PFSK-1 (cell line): ENCODE data around the gene TMEM202.

Experiments used
- POLR2AphosphoS5 ChIP-seq: IDR thresholded peaks from 2 replicates; pipeline ENCODE4 v1.6.1; 2012; ENCODE audit warnings: low read depth, mild to moderate bottlenecking, control low read depth, low read length, moderate library complexity
- SIN3A ChIP-seq: IDR thresholded peaks from 2 replicates; pipeline ENCODE4 v1.6.1; 2012; ENCODE audit warnings: mild to moderate bottlenecking, low read length, moderate library complexity, borderline replicate concordance; ENCODE audit not compliant: insufficient read depth
- TAF1 ChIP-seq: IDR thresholded peaks from 2 replicates; pipeline ENCODE4 v1.6.1; 2012; ENCODE audit warnings: low read length, control low read depth, borderline replicate concordance; ENCODE audit not compliant: insufficient read depth
- TF ChIP-seq, protein P1 (sequence below), 2 experiments: IDR thresholded peaks; 2 replicates each; pipeline versions ENCODE4 v1.6.1 to v1.8.0; 2011 to 2012; ENCODE audit warnings: low read depth in 2 of 2, low read length in 2 of 2, control low read depth in 1 of 2, inconsistent platforms in 1 of 2, mild to moderate bottlenecking in 1 of 2, moderate library complexity in 1 of 2; ENCODE audit not compliant: insufficient read depth in 1 of 2

DNA sequence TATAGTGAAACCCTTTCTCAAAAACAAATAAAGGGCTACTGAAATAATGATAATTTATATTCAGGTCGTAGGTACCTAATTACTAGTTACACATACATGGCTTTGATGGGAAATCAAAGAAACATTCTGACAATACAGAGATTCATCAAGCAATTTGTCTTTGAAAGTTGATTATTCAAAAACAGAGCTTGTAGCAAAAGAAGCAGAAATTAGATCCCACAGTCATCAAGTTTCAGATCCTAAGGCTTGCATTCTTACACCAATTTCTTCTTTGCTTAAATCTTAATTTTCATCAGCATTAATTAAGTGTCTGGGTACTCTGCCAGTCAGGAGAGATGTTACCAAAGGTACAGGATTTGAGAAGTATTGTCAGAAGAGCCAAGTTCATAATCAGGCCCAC, 20.8 kb upstream of the TMEM202 start:
- TF ChIP-seq, protein P1, sequence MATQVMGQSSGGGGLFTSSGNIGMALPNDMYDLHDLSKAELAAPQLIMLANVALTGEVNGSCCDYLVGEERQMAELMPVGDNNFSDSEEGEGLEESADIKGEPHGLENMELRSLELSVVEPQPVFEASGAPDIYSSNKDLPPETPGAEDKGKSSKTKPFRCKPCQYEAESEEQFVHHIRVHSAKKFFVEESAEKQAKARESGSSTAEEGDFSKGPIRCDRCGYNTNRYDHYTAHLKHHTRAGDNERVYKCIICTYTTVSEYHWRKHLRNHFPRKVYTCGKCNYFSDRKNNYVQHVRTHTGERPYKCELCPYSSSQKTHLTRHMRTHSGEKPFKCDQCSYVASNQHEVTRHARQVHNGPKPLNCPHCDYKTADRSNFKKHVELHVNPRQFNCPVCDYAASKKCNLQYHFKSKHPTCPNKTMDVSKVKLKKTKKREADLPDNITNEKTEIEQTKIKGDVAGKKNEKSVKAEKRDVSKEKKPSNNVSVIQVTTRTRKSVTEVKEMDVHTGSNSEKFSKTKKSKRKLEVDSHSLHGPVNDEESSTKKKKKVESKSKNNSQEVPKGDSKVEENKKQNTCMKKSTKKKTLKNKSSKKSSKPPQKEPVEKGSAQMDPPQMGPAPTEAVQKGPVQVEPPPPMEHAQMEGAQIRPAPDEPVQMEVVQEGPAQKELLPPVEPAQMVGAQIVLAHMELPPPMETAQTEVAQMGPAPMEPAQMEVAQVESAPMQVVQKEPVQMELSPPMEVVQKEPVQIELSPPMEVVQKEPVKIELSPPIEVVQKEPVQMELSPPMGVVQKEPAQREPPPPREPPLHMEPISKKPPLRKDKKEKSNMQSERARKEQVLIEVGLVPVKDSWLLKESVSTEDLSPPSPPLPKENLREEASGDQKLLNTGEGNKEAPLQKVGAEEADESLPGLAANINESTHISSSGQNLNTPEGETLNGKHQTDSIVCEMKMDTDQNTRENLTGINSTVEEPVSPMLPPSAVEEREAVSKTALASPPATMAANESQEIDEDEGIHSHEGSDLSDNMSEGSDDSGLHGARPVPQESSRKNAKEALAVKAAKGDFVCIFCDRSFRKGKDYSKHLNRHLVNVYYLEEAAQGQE (IDR thresholded peaks at IDR 0.05; ENCODE audit: insufficient read depth in 1 of 2, low read depth in 2 of 2, low read length in 2 of 2) = no peak
- no peak for TF ChIP-seq POLR2AphosphoS5
- no peak for TF ChIP-seq TAF1
- no peak for TF ChIP-seq SIN3A
